ENCODE measurements around the gene ZNF692.

The ZNF692 gene

GRCh38 chr1:248873993-248874533, 15.2 kb upstream of the ZNF692 start:
- no peak for FAIRE-seq

DNA sequence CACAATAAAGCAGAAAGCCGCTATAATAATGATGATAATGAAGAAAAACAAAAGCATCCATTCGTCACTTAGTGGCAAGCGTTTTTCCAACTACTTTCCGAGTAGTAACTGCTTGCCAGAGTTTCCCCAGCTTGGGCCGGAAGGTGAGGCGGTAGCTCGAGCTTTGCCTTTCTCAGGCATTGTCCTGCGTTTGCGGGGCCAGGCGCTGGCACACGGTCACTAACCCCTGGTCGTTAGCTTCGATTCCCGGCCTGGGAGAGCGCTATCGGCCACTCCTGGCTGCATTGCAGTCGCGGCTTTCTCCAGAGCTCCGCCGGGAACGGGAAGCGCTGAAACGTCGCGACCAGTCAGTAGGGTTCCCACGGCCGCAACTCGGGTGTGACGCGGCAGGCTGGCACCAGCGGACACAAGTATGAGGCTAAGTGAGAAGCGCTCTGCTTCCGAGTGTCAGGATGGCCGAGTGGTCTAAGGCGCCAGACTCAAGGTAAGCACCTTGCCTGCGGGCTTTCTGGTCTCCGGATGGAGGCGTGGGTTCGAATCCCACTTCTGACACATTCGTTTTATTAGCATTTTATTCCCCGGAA, 14.6 kb upstream of the ZNF692 start:
- peak; percentile 3 for FAIRE-seq

DNA sequence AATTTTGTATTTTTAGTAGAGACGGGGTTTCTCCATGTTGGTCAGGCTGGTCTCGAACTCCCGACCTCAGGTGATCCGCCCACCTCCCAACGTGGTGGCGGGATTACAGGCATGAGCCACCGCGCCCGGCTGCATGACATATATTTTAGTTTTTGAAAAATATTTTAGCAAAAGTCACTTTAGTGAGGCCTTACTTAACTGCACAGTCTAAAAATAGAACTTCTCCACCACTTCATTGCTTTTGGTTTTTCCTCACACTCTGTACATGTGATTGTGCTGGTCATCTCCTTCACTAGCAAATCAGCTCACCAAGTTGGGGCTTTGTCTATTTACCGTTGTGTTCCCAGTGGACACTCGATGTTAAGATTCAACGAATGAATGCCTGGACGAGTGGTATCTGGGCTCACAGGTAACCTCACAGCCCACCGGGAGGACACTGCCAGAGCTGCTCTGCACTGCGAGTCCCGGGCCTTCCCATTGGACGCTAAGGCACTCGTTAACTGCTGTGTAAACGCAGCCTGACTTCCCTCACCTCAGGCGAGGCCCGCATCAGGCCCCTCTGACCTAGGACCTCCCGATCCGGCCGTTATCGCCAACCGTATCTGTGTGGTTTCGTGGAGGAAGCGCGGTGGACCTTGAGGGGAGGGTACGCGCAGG, 14.0 kb upstream of the ZNF692 start:
- no peak for FAIRE-seq

- no peak for FAIRE-seq
Measured at GRCh38 chr1:248871837-248872401, 13.0 kb upstream of the ZNF692 start.

GRCh38 chr1:248862998-248863881, 4.4 kb upstream of the ZNF692 start:
- no peak for FAIRE-seq

DNA sequence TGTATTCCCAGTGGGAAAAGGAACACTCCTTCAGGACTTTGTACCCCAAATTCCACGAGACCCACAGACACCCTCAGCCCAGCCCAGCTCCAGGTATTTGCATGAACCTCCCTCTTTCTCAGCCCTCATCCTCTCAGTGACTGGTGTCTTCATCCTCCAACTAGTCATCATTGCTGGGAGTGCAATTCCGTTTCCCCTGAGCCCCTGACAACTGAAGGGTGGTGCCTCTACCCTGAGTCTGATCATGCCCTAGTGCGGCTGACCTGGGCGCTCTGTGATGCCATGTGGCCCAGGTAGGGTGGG, 3.8 kb upstream of the ZNF692 start:
- FAIRE-seq = no peak

DNA sequence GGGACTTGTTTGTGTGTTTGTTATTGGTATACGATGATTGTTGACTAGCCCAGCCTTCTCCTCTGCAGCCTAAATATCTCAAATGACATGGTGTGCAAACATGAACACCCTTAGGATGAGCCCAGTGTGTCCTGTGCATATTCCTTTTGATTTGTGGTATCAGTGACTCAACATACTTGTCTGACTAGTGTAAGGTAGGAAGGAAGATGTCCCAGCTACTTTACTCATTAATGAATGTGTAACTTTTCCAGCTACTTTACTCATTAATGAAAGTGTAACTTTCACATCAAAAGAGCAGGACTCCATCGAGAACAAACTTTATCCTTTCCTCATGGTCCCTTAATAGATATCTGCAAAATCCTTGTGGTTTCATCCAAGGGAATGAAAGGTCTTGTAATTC, 2.7 kb upstream of the ZNF692 start:
- FAIRE-seq = no peak

DNA sequence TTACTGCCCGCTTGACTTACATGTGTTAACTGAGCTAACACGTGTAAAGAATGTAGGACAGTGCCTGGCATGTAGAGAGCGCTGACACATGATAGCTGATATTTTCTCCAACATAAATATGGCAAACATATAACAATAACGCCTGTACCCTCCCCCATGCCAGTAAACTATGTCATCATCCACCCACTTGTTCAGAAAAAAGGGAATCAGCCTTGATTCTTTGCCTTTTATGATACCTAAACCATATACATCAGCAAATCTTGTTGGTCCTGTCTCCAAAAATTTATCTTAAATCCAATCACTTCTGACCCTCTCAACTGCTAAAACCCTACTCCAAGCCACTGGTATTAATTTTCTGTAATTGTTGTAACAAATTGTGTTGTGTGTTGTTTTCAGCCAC, 1.1 kb upstream of the ZNF692 start:
- no peak for FAIRE-seq

- no peak for FAIRE-seq
Measured at GRCh38 chr1:248858096-248858890, 592 bp downstream of the ZNF692 start.

DNA sequence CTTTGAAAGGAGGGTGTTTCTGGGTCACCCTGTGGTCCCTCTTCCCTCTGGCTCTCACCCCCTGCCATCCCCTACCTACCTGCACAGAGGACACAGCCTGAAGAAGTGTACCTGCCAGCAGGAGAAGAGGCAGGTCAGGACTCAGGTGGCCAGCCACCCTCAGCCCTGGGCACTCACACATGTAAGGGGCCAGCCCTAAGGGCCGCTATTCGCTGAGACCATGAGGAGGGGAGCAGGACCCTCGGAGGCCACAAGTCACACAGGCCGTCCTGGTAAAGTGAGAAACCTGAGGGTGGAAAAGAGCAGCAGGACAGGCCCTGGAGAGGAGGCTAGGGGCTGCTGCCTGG, 1.2 kb downstream of the ZNF692 start:
- no peak for FAIRE-seq

- no peak for FAIRE-seq
Measured at GRCh38 chr1:248857201-248857600, 1.7 kb downstream of the ZNF692 start.

DNA sequence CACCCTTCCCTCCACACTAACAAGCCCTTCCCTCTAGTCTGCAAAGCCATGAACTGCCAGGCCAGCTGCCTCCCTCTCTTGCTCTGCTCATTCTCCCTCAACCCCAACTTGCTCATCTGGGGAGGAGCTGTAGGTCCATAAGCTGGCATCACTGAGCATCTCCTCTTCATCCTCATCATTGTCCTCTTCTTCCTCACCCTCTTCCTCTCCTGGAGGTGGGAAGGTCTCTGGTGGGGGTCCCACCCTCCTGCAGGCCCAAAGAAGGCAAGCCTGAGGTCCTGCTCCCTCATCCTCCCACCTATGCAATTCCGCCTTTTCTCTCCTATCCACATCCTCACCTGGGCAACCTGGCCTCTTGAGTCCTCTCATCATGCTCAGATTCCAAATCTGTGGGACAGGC, 2.7 kb downstream of the ZNF692 start:
- no peak for FAIRE-seq

DNA sequence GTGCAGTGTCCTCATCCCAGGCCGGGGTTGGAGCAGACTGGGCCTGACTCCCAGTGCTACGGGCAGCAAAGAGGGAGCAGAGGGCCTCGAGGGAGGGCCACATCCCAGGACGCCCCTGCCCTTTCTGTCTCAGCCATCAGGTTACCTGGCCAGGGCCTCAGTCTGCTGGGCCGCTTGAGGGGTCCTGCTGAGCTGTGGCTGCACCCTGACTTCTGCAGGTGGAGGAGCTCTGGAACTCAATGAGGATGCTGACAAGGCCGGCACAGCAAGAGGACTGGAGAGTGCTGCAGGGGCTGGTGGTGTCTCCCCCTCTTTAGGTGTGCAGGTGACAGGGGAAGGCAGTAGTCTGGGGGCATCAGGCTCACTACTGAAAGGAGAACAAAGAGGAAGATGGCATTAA, 3.3 kb downstream of the ZNF692 start:
- FAIRE-seq = no peak

DNA sequence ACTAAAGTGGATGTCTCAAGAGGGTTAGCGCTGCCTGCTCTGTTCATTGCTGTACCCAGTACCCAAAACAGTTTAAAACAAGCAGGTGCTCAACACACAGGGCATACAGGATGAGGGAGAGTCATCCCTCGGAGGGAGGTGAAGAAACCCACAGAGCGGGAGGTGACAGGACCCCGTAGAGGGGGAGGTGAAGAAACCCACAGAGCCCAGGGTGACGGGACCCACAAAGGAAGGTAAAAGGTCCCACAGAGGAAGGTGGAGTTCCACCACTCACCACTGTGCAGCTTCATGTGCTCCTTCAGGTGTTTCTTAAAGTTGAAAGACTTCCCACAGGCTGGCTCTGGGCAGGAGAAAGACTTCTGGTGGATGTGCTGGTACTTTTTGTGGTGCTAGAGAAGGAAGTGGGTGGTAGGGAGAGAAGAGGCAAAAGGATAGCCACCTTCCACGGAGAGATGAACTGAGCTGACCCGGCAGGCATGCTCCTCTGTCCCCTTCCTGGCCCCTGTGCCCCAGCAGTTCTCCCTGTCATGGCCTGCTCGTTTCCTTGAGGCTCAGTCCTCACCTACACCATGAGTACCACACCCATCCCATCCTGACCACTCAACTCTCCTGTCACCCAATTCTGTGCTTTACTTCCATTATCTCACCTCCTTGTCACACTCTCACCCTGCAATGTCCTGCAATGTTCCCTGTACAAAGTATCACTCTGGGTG, 5.1 kb downstream of the ZNF692 start:
- FAIRE-seq = no peak

- no peak for FAIRE-seq
Measured at GRCh38 chr1:248852481-248853405, 6.1 kb downstream of the ZNF692 start.

GRCh38 chr1:248851390-248851789, 7.5 kb downstream of the ZNF692 start:
- FAIRE-seq = no peak

DNA sequence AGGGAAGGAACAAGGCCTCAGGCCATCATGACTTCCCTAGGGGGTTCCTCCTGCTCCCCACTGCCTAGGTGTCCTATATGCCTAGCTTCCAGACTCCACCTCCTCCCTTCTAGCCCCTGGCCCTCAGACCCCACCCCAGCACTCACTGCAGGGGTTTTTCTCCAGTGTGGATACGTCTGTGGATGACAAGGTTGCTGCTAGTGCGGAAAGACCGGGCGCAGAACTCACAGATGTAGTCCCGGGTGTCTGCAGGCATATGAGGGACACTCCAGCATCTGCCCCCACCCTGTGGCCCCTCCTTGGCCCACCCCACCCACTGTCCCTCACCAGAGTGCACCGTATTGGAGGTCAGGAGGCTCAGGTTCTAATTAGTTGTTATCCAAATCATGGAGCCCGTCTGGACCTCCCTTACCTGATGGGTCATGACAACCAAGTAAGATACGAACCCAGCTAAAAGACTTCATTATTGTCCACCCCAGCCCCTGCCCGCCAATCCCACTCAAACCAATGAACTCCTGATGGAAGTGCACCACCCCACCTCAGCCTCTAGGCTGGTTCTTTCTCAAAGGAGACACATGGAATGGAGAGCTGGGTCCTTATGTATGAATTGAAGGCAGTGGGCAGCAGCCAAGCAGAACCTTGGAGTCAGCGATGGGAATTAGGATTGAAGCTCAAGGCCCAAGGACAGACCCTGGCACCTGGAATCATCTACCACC, 8.2 kb downstream of the ZNF692 start:
- FAIRE-seq = no peak

GRCh38 chr1:248850124-248850523, 8.8 kb downstream of the ZNF692 start:
- FAIRE-seq = no peak

DNA sequence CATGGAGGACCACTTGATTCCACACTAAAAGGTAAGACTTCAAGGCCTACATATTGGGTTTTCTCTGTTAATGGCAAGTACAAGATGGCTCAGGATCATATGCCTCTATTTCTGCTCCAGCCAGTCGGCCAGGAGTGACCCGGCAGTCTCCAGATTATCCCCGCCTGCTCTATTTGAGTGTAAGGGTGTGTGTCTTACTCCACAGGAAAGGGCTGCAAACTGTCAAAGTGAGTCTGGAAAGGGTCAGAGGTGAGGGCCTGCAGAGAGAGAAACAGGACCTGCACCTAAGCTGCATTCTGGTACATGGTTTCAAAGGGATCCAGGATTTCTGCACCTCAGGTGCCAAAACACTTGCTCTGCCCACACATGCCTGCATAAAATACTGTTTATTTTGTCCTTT, 9.2 kb downstream of the ZNF692 start:
- no peak for FAIRE-seq

DNA sequence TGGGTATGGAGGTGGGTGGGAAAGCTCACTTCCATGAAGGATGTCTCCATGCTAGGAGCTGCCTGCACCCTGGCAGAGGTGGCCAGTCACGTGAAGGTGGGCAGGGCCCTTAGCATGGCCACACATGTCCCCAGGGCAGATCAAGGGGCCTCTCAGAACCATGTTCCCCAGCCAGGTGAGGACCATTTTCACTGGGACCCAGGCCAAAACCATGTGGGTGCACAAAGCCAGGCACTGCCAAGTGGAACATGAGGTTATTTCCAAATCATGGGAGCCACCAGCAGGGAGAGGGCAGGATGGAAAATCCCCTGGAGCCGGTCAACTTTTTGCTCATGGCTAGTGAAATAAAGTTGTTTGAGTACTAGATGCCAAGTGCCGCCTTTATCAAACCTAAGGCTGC, 9.7 kb downstream of the ZNF692 start:
- FAIRE-seq = no peak

Data from A204.1 (cell line).